ENCODE data around the gene RBM10.
A peak's percentile ranks its signal among the peaks of the same experiment; 100 is the strongest.

RBM10 gene

DNA sequence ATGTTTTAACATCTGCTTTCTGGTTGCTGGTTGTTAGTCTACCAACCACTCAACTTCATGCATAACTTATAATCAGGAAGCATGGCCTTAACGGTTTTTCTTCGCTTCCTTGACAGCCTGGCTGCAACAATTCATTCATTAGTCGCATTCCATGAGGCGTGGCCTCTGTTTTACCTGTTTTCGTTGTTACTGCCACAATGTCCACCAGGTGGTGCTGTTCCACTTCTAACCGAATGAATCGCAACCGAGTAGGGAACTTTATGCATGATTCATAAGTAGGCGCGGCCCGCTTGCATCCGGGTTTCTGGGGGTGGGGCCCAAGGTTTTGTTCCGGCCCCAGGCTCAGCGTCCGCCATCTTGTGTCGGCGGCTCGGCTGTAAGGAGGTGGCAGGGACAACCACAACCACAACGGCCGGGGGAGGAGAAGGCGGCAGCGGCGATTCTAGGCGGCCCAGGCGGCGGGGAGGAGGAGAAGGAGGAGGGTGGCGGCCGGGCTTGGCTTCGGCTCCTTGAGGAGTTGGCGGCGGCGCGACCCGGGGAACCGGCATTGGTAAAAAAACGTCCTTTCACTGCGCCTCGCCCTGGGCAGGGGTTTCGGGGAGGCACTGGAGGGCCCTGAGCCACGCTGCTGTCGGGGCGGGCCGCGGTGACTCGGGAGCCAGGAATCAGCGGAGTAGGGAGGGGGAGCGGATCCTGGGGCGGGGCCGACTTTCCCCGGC, 48.6 kb downstream of the RBM10 start, which contains the start of gene UBA1:
TSS of gene UBA1 (plus strand) at position 355 of the 719 bp plus-strand sequence. CDS start 4,974 bp downstream, outside the sequence.
- H3K4me2 ChIP-seq (ENCODE audit: low read length): peak within 1 kb of the TSS; percentile 86
- no peaks in the 10 kb centered on the region for H3K27me3 ChIP-seq (ENCODE audit: control insufficient read depth, low read length)
- peaks cover 17% of the 10 kb centered on the region for H3F3A ChIP-seq (ENCODE audit: control insufficient read depth, insufficient read depth)
- peak; percentile 70 for TF ChIP-seq CTCF (IDR thresholded peaks at IDR 0.05; ENCODE audit: low read depth, low read length, poor library complexity, severe bottlenecking)
- no peak for TF ChIP-seq EZH2phosphoT487 (IDR thresholded peaks at IDR 0.05; ENCODE audit: borderline replicate concordance, low read length)
- peak within 1 kb of the TSS; percentile 96 for H3K27ac ChIP-seq (ENCODE audit: low read depth, low read length)
- H3K4me1 ChIP-seq (ENCODE audit: control insufficient read depth, low read length): peaks cover 40% of the 10 kb centered on the region
- peak within 1 kb of the TSS; percentile 81 for H3K4me3 ChIP-seq (ENCODE audit: low read length)
- H4K20me1 ChIP-seq (ENCODE audit: control insufficient read depth, insufficient read depth, low read depth, low read length): peaks cover 4% of the 10 kb centered on the region; the same call in 1 of the 2 replicates
- H3K9me2 ChIP-seq (replicated peaks; ENCODE audit: control insufficient read depth, low read length): no peaks in the 10 kb centered on the region
- H3K36me3 ChIP-seq (ENCODE audit: control insufficient read depth, low read length): peaks cover 56% of the 10 kb centered on the region
- H3K9me3 ChIP-seq (ENCODE audit: control insufficient read depth, insufficient read depth, low read length): no peaks in the 10 kb centered on the region
- peaks cover 63% of the 10 kb centered on the region for H3K79me2 ChIP-seq (ENCODE audit: control insufficient read depth, low read length)

DNA sequence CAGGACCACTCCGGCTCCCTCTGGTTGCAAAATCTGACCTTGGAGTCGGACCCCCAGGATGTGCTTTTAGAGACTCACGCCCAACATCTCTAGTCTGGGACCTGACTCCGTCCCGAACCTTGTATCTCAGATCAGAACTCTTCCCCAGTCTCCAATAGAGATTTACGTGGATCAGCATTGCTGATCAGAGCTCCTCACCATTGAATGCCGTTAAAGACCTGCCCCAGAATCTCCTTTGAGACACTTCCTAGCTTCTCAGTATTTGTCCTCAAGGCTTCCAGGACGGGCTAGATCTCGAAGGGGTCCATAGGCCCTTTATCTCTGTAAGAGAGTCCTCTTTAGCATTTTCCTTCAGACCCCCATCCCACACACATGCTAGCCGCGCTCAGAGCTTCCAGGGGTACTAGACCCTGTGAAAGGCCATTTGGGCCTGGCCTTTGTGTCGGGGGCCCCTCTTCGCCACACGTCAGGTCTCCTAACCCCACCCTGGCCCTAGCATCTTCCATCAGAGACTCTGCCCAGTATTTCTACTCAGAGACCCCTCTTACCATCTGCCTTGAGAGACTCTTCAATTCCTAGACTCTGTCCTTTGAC, 49.3 kb downstream of the RBM10 start:
- H3K9me2 ChIP-seq (replicated peaks; ENCODE audit: control insufficient read depth, low read length): no peaks in the 10 kb centered on the region
- H3K27me3 ChIP-seq (ENCODE audit: control insufficient read depth, low read length): no peaks in the 10 kb centered on the region
- peaks cover 4% of the 10 kb centered on the region; the same call in 1 of the 2 replicates for H4K20me1 ChIP-seq (ENCODE audit: control insufficient read depth, insufficient read depth, low read depth, low read length)
- H3K4me2 ChIP-seq (ENCODE audit: low read length): peak overlapping the region; percentile 86
- peak overlapping the region; percentile 81 for H3K4me3 ChIP-seq (ENCODE audit: low read length)
- H3K9me3 ChIP-seq (ENCODE audit: control insufficient read depth, insufficient read depth, low read length): no peaks in the 10 kb centered on the region
- peaks cover 40% of the 10 kb centered on the region for H3K4me1 ChIP-seq (ENCODE audit: control insufficient read depth, low read length)
- peak overlapping the region; percentile 96 for H3K27ac ChIP-seq (ENCODE audit: low read depth, low read length)
- TF ChIP-seq CTCF (IDR thresholded peaks at IDR 0.05; ENCODE audit: low read depth, low read length, poor library complexity, severe bottlenecking) (no peak), EZH2phosphoT487 (IDR thresholded peaks at IDR 0.05; ENCODE audit: borderline replicate concordance, low read length) (no peak)
- H3K36me3 ChIP-seq (ENCODE audit: control insufficient read depth, low read length): peaks cover 62% of the 10 kb centered on the region
- H3F3A ChIP-seq (ENCODE audit: control insufficient read depth, insufficient read depth): peaks cover 12% of the 10 kb centered on the region
- peaks cover 64% of the 10 kb centered on the region for H3K79me2 ChIP-seq (ENCODE audit: control insufficient read depth, low read length)

GRCh38 chrX:47196098-47196497, 51.1 kb downstream of the RBM10 start:
- H3K79me2 ChIP-seq (ENCODE audit: control insufficient read depth, low read length): peaks cover 61% of the 10 kb centered on the region
- H4K20me1 ChIP-seq (ENCODE audit: control insufficient read depth, insufficient read depth, low read depth, low read length): peaks cover 4% of the 10 kb centered on the region; the same call in 1 of the 2 replicates
- H3K4me3 ChIP-seq (ENCODE audit: low read length): no peak overlapping the region
- TF ChIP-seq CTCF (IDR thresholded peaks at IDR 0.05; ENCODE audit: low read depth, low read length, poor library complexity, severe bottlenecking): no peak
- TF ChIP-seq EZH2phosphoT487 (IDR thresholded peaks at IDR 0.05; ENCODE audit: borderline replicate concordance, low read length): no peak
- H3K9me3 ChIP-seq (ENCODE audit: control insufficient read depth, insufficient read depth, low read length): no peaks in the 10 kb centered on the region
- H3F3A ChIP-seq (ENCODE audit: control insufficient read depth, insufficient read depth): peaks cover 12% of the 10 kb centered on the region
- peak overlapping the region; percentile 86; the same call in 1 of the 2 replicates for H3K4me2 ChIP-seq (ENCODE audit: low read length)
- peaks cover 74% of the 10 kb centered on the region for H3K36me3 ChIP-seq (ENCODE audit: control insufficient read depth, low read length)
- H3K9me2 ChIP-seq (replicated peaks; ENCODE audit: control insufficient read depth, low read length): no peaks in the 10 kb centered on the region
- H3K4me1 ChIP-seq (ENCODE audit: control insufficient read depth, low read length): peaks cover 30% of the 10 kb centered on the region
- no peak overlapping the region for H3K27ac ChIP-seq (ENCODE audit: low read depth, low read length)
- H3K27me3 ChIP-seq (ENCODE audit: control insufficient read depth, low read length): no peaks in the 10 kb centered on the region
